HG02938 (cell line): ENCODE data around the gene CAMSAP2.
A peak's percentile ranks its signal among the peaks of the same experiment; 100 is the strongest.
"Not testable (repeated sequence)": the region's sequence is repeated elsewhere in the genome, so short reads cannot be mapped to it uniquely, and the experiment has no call there.

Experiments used
- ATAC-seq: cut with Tn5 transposase; IDR thresholded peaks from one replicate; pipeline ENCODE4 v1.9.1; 2021; ENCODE audit warnings: mild to moderate bottlenecking, moderate library complexity; ENCODE audit not compliant: unreplicated experiment

CAMSAP2 gene

GRCh38 chr1:200738949-200739651 is 407 bp downstream of the CAMSAP2 start:
- ATAC-seq: peak; percentile 58

- ATAC-seq: no peak
These were observed 1.2 kb downstream of the CAMSAP2 start for GRCh38 chr1:200739702-200740570.

DNA sequence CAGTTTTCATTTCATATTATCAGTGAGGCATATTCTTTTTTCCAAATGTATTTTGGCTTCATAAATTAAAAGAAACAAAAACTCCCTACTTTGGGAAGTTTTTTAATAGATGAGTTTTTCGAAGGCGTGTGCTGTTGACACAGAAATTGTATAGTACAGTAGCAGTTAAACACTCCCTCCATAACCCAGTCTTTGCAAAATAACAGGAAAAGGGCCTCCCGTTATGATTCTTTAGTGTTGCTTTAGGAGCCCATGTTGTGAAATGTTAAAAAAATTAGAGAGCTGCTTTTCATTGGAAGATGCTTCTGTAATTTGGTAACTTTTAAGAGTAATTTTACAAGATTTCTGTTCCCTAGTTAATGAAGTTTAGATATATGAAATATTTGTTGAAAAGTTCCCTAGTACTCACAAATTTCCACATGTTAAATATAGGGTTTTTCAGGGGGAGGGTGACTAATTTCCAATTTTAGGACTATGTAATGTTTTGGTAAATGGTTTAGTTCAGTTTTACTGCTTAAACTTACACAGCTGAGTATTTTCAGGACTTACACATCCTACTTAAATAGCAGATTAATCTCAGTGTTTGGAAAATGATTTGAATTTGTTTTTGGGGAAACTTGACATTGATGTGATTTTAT is 2.0 kb downstream of the CAMSAP2 start:
- ATAC-seq: no peak

GRCh38 chr1:200741551-200742207 is 3.0 kb downstream of the CAMSAP2 start:
- no peak for ATAC-seq

- ATAC-seq: no peak
These were observed 5.5 kb downstream of the CAMSAP2 start for GRCh38 chr1:200744143-200744542.

- ATAC-seq: no peak
These were observed 10.4 kb downstream of the CAMSAP2 start for GRCh38 chr1:200749090-200749489.

DNA sequence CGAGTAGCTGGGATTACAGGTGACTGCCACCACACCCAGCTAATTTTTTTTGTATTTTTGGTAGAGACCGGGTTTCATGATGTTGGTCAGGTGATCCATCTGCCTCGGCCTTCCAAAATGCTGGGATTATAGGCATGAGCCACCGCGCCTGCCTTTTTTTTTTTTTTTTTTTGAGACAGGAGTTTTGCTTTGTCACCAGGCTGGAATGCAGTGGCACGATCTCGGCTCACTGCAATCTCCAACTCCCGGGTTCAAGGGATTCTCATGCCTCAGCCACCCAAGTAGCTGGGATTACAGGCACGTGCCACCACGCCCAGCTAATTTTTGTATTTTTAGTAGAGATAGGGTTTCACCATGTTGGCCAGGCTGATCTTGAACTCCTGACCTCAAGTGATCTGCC is 12.1 kb downstream of the CAMSAP2 start:
- not testable (repeated sequence) for ATAC-seq

GRCh38 chr1:200751717-200752116 is 13.0 kb downstream of the CAMSAP2 start:
- ATAC-seq: peak; percentile 91

DNA sequence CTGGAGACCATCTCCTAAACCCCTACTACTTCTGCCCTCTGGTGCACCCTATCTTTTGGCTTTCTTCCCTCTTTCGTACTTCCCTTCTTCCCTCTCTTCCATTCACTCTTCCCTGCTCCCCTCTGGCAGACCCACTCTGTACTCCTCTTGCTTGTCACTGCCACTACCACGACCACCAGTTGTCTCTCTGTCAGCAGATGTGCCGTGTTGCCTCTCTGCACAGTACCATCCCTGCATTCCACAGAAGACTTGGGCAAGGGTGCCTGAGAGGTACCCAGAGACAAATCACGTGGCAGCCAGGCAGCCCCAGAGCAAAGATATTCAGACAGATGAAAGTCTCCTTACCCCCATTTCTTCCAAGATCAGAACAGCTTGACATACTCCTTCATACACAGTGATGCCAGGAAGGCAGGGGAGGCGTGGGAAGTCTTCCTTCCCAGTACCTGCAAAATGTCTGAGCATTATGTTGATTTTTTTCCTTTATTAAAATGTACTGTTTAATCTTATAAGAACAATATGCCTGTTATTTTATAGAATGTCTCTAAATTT is 15.0 kb downstream of the CAMSAP2 start:
- ATAC-seq: no peak

- ATAC-seq: no peak
These were observed 16.8 kb downstream of the CAMSAP2 start for GRCh38 chr1:200755456-200755855.

GRCh38 chr1:200762089-200762488 is 23.4 kb downstream of the CAMSAP2 start:
- ATAC-seq: no peak

DNA sequence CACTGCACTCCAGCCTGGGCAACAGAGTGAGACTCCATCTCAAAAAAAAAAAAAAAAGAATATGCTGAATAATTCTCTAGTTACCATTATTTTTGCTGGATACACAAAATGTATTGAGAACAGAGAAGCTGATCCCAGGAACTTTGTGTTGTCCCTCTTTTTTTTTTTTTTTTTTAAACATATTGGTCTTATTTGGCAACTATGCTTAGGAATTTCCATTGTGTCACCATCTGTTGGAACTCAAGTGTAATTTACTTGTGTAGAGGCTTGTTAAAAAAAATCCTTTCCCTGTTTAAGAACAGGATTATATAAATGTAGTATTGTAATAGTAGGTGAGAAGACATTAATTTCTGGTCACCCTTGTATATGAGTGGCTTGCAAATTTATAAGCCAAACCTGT is 28.6 kb downstream of the CAMSAP2 start:
- ATAC-seq: no peak

DNA sequence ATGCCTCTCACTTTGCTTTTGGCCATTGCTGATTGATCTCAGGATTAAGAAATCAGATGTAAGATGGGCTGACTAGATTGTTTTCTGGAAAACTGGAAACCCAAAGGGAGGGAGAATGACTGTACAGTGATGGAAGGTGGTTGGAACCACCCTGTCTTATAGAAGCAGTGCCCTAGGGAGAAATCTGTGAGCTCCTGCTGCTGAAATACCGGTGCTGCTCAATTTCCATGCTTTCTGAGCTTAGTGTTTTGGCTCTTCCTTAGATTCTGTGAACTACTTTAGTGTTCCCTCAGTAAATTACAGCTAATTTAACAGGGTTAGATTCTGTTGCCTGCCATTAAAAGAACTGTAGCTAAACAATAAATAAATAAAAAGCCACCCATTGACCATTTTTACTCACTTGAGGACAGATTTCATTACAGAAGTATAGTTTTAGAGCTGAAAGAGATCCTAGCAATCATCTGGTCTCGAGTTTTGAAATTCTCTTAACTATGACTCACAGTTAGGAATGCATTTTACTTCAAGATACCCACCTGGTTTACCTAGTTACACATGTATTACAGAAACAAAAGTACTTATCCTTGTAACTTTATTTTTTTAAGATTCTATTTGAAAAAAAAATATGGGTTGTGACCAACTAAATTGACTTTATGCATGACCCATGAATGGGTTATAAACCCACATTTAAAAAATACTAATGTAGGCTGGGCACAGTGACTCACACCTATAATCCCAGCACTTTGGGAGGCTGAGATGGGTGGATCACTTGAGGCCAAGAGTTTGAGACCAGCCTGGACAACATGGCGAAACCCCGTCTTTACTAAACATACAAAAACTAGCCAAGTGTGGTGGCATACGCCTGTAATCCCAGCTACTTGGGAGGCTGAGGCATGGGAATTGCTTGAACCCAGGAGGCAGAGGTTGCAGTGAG is 33.2 kb downstream of the CAMSAP2 start:
- no peak for ATAC-seq

- no peak for ATAC-seq
These were observed 35.6 kb downstream of the CAMSAP2 start for GRCh38 chr1:200774311-200774710.

DNA sequence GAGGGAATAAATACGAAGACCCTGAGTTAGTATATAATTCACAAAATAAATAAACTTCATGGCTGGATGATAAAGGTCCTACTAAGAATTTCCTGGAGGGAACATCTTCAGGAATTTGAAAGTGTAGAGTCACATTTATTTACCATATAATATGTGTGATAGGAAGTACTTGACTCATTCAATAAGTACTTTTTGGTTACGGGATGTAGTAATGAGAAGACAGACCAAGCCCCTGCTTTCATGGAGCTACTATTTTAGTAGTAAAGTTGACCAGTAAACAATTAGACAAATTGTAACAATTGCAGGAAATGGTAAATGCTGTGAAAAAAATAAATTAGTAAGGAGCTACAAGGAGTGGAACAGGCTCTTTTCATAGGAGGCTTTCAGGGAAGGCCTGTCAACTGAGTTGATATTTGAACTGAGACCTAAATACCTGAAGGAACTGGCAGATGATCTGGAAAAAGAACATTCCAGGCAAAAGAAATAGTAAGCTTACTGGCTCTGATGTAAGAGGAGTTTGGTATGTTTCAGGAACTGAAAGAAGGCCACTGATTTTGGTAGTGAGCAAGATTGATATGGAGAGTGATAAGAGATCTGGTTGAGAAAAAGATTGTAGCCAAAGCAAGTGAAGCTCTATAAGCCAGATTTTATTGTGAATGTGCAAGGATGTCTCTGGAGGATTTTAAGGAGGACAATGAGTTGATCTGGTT is 36.2 kb downstream of the CAMSAP2 start:
- no peak for ATAC-seq

GRCh38 chr1:200775850-200776249 is 37.2 kb downstream of the CAMSAP2 start:
- ATAC-seq: no peak

GRCh38 chr1:200776949-200777348 is 38.3 kb downstream of the CAMSAP2 start:
- ATAC-seq: no peak

- no peak for ATAC-seq
These were observed 40.1 kb downstream of the CAMSAP2 start for GRCh38 chr1:200778766-200779165.

DNA sequence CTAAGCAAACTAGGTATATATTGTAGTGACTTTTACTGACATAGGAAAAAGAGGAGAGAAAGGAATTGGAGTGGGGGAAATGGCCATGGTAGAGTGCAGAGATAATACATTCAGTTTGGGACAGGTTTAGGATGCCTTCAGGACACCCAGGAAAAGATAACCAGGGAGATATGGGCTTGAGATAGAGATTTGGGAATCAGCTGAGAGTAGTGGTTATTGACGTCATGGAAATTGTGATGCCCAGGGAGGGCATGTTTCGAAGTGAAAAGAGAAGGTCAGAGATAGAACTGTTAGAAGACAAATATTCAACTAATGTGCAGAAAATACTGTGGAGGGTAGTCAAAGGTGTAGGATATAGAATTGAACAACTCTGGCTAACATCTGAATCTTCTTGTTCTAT is 40.6 kb downstream of the CAMSAP2 start:
- ATAC-seq: no peak
